Vagina (tissue), 2 donors: Measurements from ENCODE around the gene FSTL4.

ENCODE experiments used
- POLR2A ChIP-seq, 2 donors: fragments of 450-650 bp; IDR thresholded peaks; one replicate each; pipeline ENCODE4 v1.6.1; 2017; ENCODE audit warnings: antibody characterized with exemption in 2 of 2, mild to moderate bottlenecking in 2 of 2, moderate library complexity in 2 of 2
- POLR2AphosphoS5 ChIP-seq, 2 donors: sonication (generic); formaldehyde crosslinking; IDR thresholded peaks; one replicate each; pipeline ENCODE4 v1.9.0; 2017; ENCODE audit warnings: antibody characterized with exemption in 2 of 2, mild to moderate bottlenecking in 2 of 2, low read depth in 1 of 2; ENCODE audit not compliant: insufficient read depth in 1 of 2
- TF ChIP-seq, protein P1 (sequence below), 3 experiments: fragments of 450-650 bp in 2 of 3; fragments of 200-600 bp in 1 of 3; sonication (generic) in 1 of 3; IDR thresholded peaks; one replicate each; pipeline ENCODE4 v1.5.1; 2017 to 2019; ENCODE audit warnings: antibody characterized with exemption in 3 of 3, mild to moderate bottlenecking in 2 of 3, moderate library complexity in 2 of 3

DNA sequence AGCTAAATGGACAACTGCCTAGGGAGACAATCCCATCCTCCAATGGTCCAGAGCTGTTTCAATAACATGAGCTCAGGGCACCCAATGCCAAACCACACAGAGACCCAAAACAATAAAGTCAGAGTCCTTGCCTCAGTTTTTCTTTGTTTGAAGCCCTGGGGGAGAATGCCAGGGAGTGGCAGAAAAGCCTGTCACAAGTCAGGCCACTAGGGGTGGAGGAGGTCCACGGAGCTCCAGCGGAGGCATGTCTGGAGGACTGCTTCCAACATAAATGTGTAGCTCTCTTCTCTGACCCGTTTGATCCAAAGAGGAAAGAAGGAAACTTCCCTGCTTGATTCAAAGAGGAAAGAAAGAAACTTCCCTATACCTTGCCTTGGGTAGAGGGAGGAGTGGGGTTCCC, 385.3 kb downstream of the FSTL4 start:
- TF ChIP-seq, protein P1, sequence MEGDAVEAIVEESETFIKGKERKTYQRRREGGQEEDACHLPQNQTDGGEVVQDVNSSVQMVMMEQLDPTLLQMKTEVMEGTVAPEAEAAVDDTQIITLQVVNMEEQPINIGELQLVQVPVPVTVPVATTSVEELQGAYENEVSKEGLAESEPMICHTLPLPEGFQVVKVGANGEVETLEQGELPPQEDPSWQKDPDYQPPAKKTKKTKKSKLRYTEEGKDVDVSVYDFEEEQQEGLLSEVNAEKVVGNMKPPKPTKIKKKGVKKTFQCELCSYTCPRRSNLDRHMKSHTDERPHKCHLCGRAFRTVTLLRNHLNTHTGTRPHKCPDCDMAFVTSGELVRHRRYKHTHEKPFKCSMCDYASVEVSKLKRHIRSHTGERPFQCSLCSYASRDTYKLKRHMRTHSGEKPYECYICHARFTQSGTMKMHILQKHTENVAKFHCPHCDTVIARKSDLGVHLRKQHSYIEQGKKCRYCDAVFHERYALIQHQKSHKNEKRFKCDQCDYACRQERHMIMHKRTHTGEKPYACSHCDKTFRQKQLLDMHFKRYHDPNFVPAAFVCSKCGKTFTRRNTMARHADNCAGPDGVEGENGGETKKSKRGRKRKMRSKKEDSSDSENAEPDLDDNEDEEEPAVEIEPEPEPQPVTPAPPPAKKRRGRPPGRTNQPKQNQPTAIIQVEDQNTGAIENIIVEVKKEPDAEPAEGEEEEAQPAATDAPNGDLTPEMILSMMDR (IDR thresholded peaks at IDR 0.05), result no peak
- no peak for TF ChIP-seq POLR2AphosphoS5 (IDR thresholded peaks at IDR 0.05; ENCODE audit: insufficient read depth in 1 of 2, low read depth in 1 of 2)
- TF ChIP-seq POLR2A (IDR thresholded peaks at IDR 0.05), result no peak
